GM18861 (cell line): Measurements from ENCODE around the gene UFD1.

ENCODE experiments used
- ATAC-seq: cut with Tn5 transposase; IDR thresholded peaks from one replicate; pipeline ENCODE4 v1.9.1; 2021; ENCODE audit not compliant: unreplicated experiment

The UFD1 gene

DNA sequence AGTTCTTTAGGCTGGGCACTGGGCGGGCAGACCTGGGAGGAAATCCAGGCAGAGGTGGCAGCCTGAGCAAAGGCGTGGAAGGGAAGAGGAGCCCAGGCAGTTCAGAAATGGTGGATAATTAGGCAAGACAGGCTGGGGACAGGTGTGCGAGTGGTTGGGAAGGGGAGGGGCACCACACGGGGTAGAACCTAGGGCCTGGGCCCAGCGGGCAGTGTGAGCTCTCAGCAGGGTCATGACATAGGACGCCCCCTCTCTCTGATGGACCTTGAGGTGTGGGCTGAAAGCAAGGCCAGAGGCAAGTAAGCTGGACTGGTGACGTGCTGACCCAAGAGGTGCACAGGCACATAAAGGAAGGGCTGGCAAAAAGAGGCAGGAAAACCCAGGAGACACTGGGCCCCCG is 6.8 kb downstream of the UFD1 start:
- ATAC-seq: no peak

DNA sequence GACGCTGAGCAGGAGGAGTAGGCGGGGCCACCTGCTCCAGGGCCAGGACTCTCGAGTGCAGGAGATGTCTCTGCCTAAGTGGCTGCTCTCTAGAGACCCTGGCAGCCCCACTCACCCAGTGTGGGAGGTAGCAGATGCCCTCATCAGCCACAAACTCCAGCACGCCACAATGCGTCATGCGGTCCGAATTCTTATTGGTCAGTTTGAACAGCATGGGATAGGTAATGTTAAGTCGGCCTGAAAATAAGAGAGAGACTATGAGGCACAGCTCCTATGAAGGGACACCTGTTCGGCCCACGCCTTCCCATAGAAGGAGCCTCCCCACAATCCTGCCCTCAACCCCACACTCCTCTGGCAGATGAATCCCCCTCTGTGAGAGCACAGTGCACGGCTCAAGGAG is 7.4 kb downstream of the UFD1 start:
- ATAC-seq: no peak

DNA sequence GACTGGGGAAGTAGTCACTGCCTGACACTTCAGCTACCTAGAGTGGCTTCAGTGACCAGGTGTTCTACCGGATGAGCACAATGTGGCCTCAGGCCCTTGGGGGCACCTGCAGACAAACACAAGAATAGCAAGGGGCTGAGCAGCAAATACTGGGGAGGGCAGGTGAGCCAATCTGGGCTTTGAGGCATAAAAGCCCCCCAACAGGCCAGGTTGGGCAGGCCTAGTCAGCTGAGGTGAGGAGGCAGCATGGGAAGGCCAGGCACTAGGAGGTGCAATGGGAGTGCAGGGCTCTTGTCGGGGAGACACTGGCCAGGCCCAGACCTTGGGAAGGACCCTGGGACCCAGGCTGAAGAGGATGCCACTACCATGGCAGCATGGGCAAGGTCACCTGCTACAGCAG is 9.0 kb downstream of the UFD1 start:
- no peak for ATAC-seq

DNA sequence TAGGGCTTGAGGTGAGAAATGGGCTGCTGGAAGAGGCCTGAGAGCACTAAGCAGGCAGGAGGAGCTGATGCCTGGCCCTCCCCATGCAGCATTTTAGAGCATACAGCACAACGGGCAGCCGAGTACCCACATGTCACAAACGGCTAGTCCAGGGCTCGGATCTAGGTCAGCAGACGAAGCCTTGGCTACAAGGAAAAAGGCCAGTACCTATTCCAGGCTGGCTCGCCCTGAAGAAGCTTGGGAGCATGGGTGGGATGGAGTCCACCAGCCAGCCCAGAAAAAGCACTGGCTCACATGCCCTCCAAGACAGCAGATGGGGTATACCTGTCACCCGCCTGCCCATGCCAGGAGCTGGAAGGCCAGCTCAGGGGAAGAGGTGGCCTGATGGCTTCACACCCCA is 9.6 kb downstream of the UFD1 start:
- ATAC-seq: no peak

DNA sequence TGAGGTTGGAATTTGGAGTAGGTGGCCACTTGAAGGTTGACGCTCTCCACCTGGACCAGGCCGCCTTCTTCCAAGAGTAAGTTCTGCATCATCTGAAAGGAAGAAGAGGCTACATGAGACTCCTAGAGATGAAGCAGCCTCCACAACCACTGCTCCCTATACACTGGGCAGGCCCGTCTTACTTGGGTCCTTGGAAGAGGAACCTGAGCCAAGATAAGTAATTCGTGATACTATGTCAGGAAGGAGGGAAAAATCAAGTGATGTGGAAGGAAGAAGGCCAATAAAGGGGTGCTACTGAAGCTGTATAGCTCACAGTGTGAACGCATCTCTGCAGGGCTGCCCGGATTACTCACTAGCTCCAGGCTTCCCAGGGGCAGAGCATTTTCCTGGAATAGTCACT is 11.1 kb downstream of the UFD1 start:
- ATAC-seq: no peak

DNA sequence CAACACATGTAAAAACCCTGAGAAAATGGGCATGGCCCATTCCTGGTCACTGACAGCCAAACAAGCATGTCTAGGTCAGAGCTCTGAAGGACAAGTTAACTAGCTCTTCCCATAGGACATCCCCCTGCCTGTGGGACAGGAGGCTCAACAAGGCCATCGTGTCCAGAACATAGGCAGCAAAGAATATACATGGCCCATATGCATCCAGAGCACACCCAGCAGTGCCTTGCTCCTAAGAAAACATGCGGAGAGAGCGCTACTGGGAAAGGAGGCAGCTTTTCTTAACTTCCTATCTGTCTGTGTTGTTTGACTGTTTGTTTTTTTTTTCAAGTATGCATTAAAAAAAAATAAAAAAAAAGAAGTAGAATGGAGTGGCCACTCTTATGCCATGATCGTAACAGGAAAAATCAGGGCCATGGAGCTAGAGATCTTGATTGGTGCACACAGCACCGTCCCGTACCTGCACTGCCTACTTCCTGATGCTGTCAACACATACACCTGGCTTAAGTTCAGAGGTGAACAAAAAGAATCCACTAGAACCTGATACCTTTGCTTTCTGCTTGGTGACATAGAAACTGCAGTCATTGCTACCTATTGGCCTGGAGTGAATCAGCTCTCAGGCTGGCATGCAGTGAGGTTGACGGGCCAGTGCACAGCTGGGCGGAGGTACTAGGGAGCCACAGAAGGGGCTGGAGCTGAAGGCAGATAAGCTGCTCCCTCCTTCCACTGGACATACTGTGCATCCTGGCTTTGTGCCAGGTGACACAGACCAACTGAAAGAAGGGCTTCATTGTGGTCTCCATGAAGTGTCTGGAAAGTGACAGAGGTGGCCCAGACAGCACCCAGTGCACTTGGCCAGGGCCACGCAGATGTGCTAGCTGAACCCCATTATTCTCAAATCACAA is 11.9 kb downstream of the UFD1 start:
- no peak for ATAC-seq

DNA sequence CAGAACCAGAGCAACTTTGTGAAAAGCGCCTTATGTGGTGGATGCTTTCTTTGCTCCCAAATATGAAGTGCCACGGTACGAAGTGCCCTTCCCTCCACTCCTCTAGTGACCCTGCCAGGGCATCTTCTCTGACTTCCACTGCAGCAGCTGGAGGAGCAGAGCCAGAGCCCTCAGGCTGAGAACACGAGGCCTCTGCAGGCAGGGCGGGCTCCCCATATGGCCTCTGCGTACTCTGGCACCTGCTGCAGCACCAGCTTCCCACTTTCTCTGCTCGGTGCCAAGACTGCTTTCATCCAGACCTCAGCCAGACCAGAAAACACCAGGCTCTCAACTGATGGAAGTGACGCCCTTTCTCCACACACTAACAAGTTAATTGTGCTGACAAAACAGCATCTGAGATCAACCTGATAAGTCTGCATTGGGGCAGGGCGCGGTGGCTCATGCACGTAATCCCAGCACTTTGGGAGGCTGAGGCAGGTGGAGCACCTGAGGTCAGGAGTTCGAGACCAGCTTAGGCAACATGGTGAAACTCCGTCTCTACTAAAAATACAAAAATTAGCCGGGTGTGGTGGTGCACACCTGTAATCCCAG is 12.8 kb downstream of the UFD1 start:
- no peak for ATAC-seq

DNA sequence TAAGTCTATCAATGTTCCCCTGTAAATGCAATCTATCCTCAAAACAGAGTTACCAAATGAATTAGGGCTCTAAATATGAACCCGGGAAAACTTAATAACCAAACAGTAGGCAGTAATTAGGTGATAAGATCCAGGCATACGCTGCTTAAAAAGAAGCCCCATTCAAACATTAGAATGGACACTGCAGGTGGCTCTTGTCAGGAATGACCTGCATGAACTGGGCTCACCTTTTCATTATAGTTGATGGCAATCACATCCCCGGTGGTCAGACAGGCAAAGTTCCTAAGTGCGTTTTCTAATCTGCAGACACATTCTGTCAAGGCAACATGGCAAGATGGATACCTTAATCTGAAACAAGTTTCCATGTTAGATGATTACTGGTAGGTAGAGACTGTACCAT is 14.0 kb downstream of the UFD1 start:
- no peak for ATAC-seq

DNA sequence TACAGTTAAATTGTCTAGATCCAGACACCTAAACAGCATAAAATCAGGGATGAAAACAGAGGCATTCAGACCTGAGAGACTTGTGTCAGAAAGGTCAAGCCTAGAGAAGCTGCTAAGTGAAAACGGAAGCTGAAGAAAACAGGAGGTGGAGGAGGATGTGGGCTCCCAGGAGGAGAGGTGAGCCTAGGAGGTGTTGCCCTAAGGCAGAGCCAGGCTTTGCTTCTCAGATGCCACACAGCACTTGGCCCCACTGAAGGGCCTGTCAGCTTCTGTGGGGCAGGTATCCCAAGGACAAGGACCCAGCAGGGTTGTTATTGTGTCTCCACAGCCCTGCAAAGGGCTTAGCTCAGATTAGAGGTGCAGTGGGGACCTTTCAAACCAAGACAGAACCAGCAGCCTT is 14.4 kb downstream of the UFD1 start:
- no peak for ATAC-seq

DNA sequence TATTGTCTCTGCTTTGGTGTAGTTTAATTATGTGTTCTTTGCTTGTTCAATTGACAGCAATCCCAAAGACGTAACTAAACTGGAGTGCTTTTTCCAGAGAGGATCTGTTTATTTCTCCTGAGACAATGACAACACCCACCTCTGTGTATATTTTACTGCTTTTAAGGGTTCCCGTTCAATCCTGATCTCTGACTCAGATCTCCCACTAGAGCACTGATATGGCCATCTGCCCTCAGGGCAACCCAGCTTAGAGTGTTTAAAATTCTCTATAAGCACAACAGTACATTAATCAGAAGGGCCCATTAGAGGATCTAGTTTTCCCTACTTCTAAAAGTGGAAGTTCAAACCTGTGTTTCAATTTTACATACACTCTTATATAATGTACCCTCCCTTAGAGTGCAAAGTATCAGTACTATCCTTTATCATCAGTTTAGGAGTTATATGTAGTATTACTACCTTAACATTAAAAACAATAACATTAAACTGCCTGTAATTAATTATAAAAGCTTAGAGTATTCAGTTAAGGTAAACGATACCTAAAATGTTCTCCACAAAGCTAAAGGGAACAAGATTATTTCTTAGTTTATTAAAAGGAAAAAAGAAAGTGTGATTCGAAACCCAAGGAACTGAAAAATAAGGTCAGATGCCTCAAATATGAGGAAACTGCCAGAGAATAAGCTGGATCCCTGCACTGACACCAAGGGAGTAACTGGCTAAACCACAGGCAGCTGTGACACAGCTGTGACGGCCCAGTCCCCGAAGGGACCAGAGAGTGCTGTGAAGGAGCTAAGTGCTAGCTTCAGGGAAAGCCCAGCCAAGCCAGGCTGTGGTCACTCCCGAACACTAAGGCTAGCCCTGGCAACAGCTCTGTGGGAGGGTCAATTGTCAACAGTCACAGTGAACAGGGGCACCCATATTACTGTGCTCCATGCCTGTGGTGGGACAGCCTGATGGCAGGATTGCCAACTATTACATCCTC is 15.2 kb downstream of the UFD1 start:
- no peak for ATAC-seq

DNA sequence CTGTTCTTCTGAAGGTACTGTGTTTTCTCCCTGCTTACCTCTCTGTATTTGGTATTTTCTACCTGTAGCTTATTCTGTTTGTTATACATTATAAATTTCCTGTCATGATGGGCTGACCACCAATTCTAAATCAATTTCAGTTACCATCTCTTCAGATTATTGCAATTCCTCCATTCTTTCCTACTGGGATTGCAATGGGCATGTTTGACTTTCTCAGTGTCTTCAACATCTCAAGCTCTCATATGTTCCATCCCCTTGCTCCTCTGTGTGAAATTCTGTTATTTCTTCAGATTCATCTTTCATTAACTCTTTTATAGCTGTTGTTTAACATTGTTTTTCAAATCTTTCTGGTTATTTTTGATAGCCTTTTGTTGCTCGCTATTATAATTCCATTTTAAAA is 16.0 kb downstream of the UFD1 start:
- ATAC-seq: no peak

DNA sequence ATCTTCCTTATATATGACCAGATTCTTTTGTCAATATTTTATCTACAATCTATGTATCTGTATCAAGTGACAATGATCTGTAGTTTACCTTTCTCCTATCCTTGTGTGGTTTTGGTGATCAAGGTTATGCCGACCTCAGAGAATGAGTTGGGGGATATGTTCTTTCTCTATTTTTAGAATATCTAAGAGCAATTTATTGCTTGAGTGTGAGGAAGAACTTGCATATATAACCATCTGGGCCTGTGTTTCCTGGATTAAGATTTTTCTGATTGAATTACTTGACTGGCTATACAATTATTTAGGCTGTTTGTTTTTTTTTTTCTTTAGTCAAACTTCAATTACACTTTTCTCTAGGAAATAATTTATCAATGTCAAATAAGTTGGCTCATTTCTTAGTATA is 17.5 kb downstream of the UFD1 start:
- no peak for ATAC-seq

DNA sequence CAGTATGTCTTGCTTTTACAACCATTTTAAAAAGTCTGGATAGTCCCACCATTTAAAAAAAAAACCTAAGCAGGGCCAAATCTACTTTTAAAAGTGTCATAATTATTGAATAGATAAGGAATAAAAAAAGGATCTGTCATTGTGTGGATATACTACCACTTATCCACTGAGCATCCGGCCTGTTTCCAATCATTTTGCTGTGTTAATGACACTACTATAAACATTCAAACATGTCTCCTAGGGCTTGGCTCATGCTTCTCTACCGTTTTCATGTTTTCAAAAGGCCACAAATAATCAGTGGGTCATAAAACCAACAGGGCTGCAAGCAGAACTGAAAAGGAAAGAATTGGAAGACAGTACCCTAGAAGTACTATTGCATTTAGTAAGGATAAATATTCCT is 19.0 kb downstream of the UFD1 start:
- no peak for ATAC-seq

DNA sequence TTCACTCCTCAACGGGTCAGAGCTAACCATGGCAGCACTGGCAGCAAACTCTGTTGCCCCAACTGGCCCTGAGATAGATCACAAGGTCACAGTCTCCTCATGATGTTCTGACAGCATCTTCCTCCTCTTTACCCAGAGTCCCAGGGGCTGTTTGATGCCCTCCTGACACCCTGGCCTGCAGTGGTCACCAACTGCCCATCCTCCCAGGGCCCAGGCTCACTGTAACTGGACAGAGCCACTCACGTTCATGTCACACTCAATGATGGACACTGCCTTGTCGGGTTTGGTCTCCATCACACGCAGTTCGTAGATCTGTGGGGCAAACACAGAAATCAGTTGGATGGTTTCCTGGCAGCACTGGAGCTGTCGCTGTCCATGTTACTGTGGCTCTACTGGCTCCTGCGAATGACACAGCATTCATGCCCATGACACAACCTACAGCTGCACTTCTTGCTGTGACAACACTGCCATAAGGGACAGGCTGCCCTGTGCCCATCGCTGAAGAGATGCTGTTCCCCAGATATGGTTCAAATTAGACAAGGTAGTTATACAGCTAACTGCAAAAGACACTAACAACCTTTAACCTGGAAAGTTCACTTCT is 21.1 kb downstream of the UFD1 start:
- no peak for ATAC-seq

DNA sequence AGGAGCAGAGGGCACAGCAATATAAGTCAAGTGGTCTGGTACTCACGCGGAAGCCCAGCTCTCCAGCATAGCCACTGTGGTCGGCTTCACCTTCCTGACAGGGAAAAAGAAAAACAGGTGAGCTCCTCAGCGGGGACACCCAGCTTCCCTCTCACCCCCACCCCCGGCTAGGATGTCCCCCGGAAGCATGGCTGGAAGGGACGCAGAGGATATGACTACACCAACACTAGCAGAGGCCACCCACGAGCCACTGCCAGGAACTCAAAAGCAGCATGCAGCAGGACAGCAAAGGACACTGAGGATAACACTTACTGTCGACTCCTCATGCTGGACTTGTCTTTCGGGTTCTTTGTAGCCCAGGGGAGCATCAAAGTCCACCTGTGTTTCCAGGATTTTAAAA is 22.5 kb downstream of the UFD1 start:
- ATAC-seq: no peak

DNA sequence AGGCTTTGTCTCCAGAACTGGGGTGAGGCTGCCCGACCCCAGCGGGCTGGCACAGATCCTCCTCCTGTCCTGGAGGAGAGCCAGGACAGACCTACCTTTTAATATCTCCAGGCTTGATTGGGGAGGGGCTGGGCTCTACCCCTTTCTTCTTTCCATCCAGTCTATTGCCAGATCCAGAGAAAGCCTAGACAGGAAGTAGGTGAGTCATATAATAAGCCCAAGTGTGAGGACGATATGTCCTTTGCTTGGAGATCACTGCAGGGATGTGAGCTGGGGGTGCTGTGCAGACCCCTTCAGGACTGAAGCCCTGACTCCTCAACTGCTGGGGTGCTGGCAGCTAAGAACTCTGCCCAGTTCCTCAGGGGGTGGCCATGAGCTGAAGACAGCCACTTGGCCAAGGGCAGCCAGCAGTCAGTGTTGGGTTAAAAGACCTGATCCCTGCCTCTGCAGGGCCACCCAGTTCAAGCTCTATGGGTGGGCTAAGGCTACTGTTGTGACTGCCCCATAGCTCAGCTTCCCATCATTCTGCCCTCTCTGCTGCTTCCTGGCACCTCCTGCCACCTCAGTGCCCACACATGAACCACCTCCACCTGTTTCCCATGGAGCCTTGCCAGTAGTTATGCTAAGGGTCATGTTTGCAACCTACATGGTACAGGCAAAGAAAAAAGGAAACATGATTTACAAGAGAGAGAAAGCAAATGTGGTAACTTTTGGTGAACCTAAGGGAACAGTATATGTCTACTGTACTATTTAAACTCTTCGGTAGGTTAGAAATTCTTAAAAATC is 23.2 kb downstream of the UFD1 start:
- no peak for ATAC-seq

DNA sequence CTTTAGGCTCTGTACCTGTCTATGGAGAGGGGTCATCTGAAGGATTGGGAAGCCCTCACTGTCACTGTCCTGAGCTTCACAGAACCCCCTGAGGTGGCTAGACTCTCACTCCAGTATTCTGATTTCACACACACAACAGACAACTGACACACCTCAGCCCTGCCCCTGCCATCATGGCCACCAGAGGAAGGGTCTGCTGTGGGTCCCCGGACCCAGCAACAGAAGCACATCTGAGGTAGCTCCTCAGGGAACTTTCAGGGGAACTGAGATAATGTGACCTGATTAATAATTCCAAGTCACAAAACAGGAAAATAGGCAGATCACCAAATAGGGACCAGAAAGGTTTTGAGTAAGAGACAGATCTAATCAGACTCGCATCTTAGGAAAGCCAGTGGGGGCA is 24.0 kb downstream of the UFD1 start:
- no peak for ATAC-seq

DNA sequence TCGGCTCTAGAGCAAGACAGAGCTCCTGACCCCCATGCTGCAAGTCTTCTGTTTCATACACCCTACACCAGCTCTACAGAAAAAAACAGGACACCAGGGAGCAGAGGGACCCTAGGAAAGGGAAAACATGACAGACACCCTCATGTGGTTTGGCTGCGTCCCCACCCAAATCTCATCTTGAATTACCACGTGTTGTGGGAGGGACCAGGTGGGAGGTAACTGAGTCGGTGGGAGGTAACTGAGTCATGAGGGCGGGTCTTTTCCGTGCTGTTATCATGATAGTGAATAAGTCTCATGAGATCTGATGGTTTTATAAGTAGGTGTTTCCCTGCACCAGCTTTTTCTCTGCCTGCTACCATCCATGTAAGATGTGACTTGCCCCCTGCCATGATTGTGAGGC is 24.8 kb downstream of the UFD1 start:
- ATAC-seq: no peak

DNA sequence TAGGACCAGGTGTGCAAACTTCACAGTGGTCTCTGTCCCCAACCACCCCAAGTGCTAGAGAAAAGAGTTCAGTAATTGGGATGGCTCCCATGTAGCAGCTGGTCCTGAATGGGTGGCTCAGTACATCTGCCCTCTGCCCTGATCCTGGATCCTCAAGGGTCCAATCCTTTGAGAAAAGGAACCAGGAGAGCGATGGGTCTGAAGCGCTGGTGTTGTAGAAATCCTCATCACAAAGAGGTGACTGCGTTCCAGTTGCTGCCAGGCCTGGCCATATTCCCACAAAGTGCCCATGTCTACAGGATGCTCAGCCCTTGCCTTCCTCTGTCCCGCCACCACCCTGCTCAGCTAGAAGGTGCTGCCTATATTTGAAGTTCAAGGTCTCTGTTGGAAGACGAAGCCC is 25.3 kb downstream of the UFD1 start:
- no peak for ATAC-seq

DNA sequence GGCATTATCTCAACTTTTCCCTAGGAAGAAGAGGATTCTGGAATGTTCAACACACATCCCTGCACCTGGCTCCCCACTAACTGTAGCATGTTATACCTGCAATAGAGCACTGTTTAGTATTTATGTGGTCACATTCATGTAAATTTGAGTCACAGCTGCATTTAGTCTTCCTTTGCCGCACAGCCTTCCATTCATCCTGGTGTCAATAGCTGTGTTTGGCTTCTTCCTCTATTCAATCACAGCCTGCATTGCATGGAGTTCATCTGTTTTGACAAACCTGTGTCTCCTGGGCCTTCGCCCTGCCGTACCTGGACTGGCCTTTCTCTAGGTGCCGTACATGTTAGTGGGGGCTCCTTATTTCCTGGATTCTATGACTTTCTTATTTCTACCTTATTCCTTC is 27.4 kb downstream of the UFD1 start:
- no peak for ATAC-seq
